K562 (cell line): ENCODE measurements around the gene DOLK. TPM values are rescaled to one million over a fixed set of nuclear protein-coding genes. Genes with fewer than 3 reads are reported as not detected.

Experiments
- E2F1 ChIP-seq: sonication (generic); formaldehyde crosslinking; IDR thresholded peaks from 2 replicates; pipeline ENCODE4 v1.8.1; 2023; ENCODE audit warnings: mild to moderate bottlenecking, missing genetic modification reagents, moderate library complexity
- LEF1 ChIP-seq: fragments of 450-650 bp; IDR thresholded peaks from 2 replicates; pipeline ENCODE4 v1.6.1; 2016; ENCODE audit warnings: mild to moderate bottlenecking
- MCM3 ChIP-seq: fragments of 450-650 bp; IDR thresholded peaks from 2 replicates; pipeline ENCODE4 v1.6.1; 2016
- RBM15 ChIP-seq: fragments of 200-400 bp; formaldehyde crosslinking; IDR thresholded peaks from 2 replicates; pipeline ENCODE4 v1.6.1; 2018; ENCODE audit warnings: mild to moderate bottlenecking, low read length, moderate library complexity; ENCODE audit not compliant: insufficient read depth
- RBM22 ChIP-seq: fragments of 200-400 bp; formaldehyde crosslinking; IDR thresholded peaks from 2 replicates; pipeline ENCODE4 v1.6.1; 2018; ENCODE audit warnings: low read length, low read depth; ENCODE audit not compliant: poor library complexity, severe bottlenecking
- REST ChIP-seq, 2 experiments: fragments of 450-650 bp; formaldehyde crosslinking in 1 of 2; IDR thresholded peaks; 2 replicates each; pipeline versions ENCODE4 v1.4.0 to v1.6.1; 2014 to 2020; ENCODE audit warnings: mild to moderate bottlenecking in 2 of 2, borderline replicate concordance in 1 of 2, low read depth in 1 of 2
- UBTF ChIP-seq, 2 experiments: IDR thresholded peaks; 2 replicates each; pipeline ENCODE4 v1.6.1; 2012; ENCODE audit warnings: improper control_type of control experiment in 2 of 2, low read depth in 2 of 2, low read length in 2 of 2, borderline replicate concordance in 1 of 2
- VEZF1 ChIP-seq: fragments of 200-800 bp; sonication (Bioruptor generic); IDR thresholded peaks from 2 replicates; pipeline ENCODE4 v1.6.1; 2017; ENCODE audit warnings: missing genetic modification characterization, missing compliant biosample characterization
- ZBTB5 ChIP-seq: fragments of 450-650 bp; IDR thresholded peaks from 2 replicates; pipeline ENCODE4 v1.6.1; 2017; ENCODE audit warnings: antibody characterized with exemption
- ZFX ChIP-seq: sonication (generic); formaldehyde crosslinking; IDR thresholded peaks from 2 replicates; pipeline ENCODE4 v1.8.0; 2022; ENCODE audit warnings: mild to moderate bottlenecking, missing genetic modification reagents, moderate library complexity
- ZNF699 ChIP-seq: fragments of 250-450 bp; sonication (Bioruptor Pico); IDR thresholded peaks from 2 replicates; pipeline ENCODE4 v1.8.0; 2021; ENCODE audit warnings: mild to moderate bottlenecking, moderate library complexity; ENCODE audit not compliant: insufficient replicate concordance
- polyA plus RNA-seq, 8 experiments: library from polyadenylated mRNA; depleted of rRNA in 4 of 8; stranded (reverse) in 5 of 8; unstranded in 3 of 8; fragments of >200 nt; fragmentation: Nextera tagmentation in 2 of 8; fragmentation: Illumina TruSeq in 1 of 8; extraction: Ambion mirVana in 2 of 8; extraction: Trizol in 1 of 8; gene quantifications; 2 replicates each; pipeline versions ENCODE4 v1.2.1 to v1.2.3, GENCODE V29; 2011 to 2014; ENCODE audit warnings: inconsistent platforms in 1 of 8, missing spikeins in 1 of 8
- total RNA-seq, 7 experiments: library from RNA; depleted of rRNA in 6 of 7; stranded (reverse); fragments of >200 nt in 6 of 7; fragmentation: Illumina TruSeq in 2 of 7; extraction: Trizol in 2 of 7; gene quantifications; 2 replicates each; pipeline versions ENCODE4 v1.2.1 to v1.2.3, GENCODE V29; 2011 to 2021; ENCODE audit warnings: low replicate concordance in 1 of 7

DOLK gene
- total and polyA plus RNA-seq, 9 of the 15 experiments (the other 6 are each of a cell fraction or from before 2014, with no cell fraction given) = 2.6 to 14.2 (median 11.7) TPM

- TF ChIP-seq VEZF1 (CRISPR knock-in tag) (no peak), MCM3 (no peak), REST (IDR thresholded peaks at IDR 0.05; ENCODE audit: borderline replicate concordance) (no peak), REST (CRISPR knock-in tag; IDR thresholded peaks at IDR 0.05; ENCODE audit: low read depth) (no peak), ZFX (CRISPR knock-in tag) (peak; percentile 77; the same call in 1 of the 2 replicates), RBM22 (peak; percentile 10), LEF1 (no peak), ZBTB5 (no peak), ZNF699 (CRISPR knock-in tag) (no peak), UBTF (IDR thresholded peaks at IDR 0.05; ENCODE audit: borderline replicate concordance in 1 of 2, low read depth in 2 of 2, low read length in 2 of 2) (0 out of 4 replicates have a peak, but pooled peaks of 1 of the 2 experiments have one; percentile 12), E2F1 (CRISPR knock-in tag) (no peak), RBM15 (no peak)
Observed at GRCh38 chr9:128947277-128947526, 201 bp downstream of the DOLK start (continued).
